Measurements from ENCODE around the gene EGR1. TPM values are rescaled to one million over a fixed set of nuclear protein-coding genes. Genes with fewer than 3 reads are reported as not detected.

EGR1 gene
- polyA plus RNA-seq, 1 of the 3 experiments (the other 2 are of a cell fraction): 48.0 TPM

- Histone ChIP-seq H3K9ac (peak overlapping the region; percentile 77; the same call in 1 of the 2 replicates), H2AFZ (ENCODE audit: low read depth) (peak overlapping the region; percentile 91; the same call in 1 of the 2 replicates), H3K79me2 (ENCODE audit: insufficient read depth) (no peaks in the 10 kb centered on the region; the same call in 1 of the 2 replicates), H4K20me1 (ENCODE audit: insufficient read depth) (no peaks in the 10 kb centered on the region), H3K9me3 (no peaks in the 10 kb centered on the region), H3K4me3 (ENCODE audit: low read depth in 2 of 2, low read length in 1 of 2) (peak overlapping the region; percentile 65 to 84), H3K4me1 (ENCODE audit: control insufficient read depth in 1 of 2, insufficient read depth in 2 of 2, low read depth in 1 of 2, low read length in 1 of 2) (peaks cover 0 to 21% of the 10 kb centered on the region in 2 experiments; a peak in 1 of 4 replicates), H3K9me2 (no peaks in the 10 kb centered on the region), H3K4me2 (peak overlapping the region; percentile 98), H3K27ac (ENCODE audit: low read depth in 2 of 2, low read length in 1 of 2) (peak overlapping the region in 1 of 2 experiments; percentile 84; a peak in 1 of 4 replicates), H3K36me3 (replicated peaks in 1 of 2; ENCODE audit: control insufficient read depth in 1 of 2, insufficient read depth in 2 of 2, low read length in 1 of 2) (peaks cover 9 to 13% of the 10 kb centered on the region in 2 experiments), H3F3A (replicated peaks; ENCODE audit: insufficient read depth) (peaks cover 22% of the 10 kb centered on the region), H3K27me3 (ENCODE audit: insufficient read depth) (no peaks in the 10 kb centered on the region)
- no peak for TF ChIP-seq NFIC (IDR thresholded peaks at IDR 0.05; ENCODE audit: borderline replicate concordance)
- no peak for TF ChIP-seq MXI1 (IDR thresholded peaks at IDR 0.05; ENCODE audit: low read depth, low read length)
- no peak for TF ChIP-seq RAD21 (IDR thresholded peaks at IDR 0.05; ENCODE audit: low read length)
- no peak for TF ChIP-seq ZBTB33 (IDR thresholded peaks at IDR 0.05; ENCODE audit: borderline replicate concordance, low read depth)
- ChIA-PET CTCF (interaction anchor here (1.1 to 4.4 kb wide), 6 partner anchors 9 to 260 kb away, joined by 4 to 36 read pairs (median 10); partner anchors contain the start of gene KDM3B), POLR2A (interaction anchor here (1.3 kb wide), 1 partner anchor 87 kb away, joined by 3 read pairs; no protein-coding TSS in a partner anchor)
- DNase-seq: peak; percentile 56
- WGBS (ENCODE audit: low lambda C conversion rate): 84% methylated on average over 17 of the region's 17 CpGs
These were observed 24.9 kb upstream of the EGR1 start for GRCh38 chr5:138440159-138441073.

- Histone ChIP-seq H2AFZ (ENCODE audit: low read depth) (no peak overlapping the region), H3K4me3 (ENCODE audit: low read depth in 2 of 2, low read length in 1 of 2) (no peak overlapping the region), H3K4me1 (ENCODE audit: control insufficient read depth in 1 of 2, insufficient read depth in 2 of 2, low read depth in 1 of 2, low read length in 1 of 2) (peaks cover 0 to 21% of the 10 kb centered on the region in 2 experiments; a peak in 1 of 4 replicates), H3K9ac (no peak overlapping the region), H3K9me3 (no peaks in the 10 kb centered on the region), H3K79me2 (ENCODE audit: insufficient read depth) (no peaks in the 10 kb centered on the region; the same call in 1 of the 2 replicates), H3F3A (replicated peaks; ENCODE audit: insufficient read depth) (peaks cover 14% of the 10 kb centered on the region), H3K27ac (ENCODE audit: low read depth in 2 of 2, low read length in 1 of 2) (no peak overlapping the region), H3K27me3 (ENCODE audit: insufficient read depth) (no peaks in the 10 kb centered on the region), H3K36me3 (replicated peaks in 1 of 2; ENCODE audit: control insufficient read depth in 1 of 2, insufficient read depth in 2 of 2, low read length in 1 of 2) (peaks cover 3 to 5% of the 10 kb centered on the region in 2 experiments), H3K4me2 (no peak overlapping the region), H4K20me1 (ENCODE audit: insufficient read depth) (no peaks in the 10 kb centered on the region), H3K9me2 (no peaks in the 10 kb centered on the region)
- no peak for TF ChIP-seq GABPA (IDR thresholded peaks at IDR 0.05; ENCODE audit: low read depth)
- no peak for TF ChIP-seq FOXJ3 (CRISPR knock-in tag; IDR thresholded peaks at IDR 0.05)
- no peak for TF ChIP-seq REST (IDR thresholded peaks at IDR 0.05; ENCODE audit: low read depth, low read length)
- TF ChIP-seq SIN3A (IDR thresholded peaks at IDR 0.05; ENCODE audit: borderline replicate concordance, low read depth, low read length): no peak
- no peak for TF ChIP-seq FOSL2 (IDR thresholded peaks at IDR 0.05; ENCODE audit: borderline replicate concordance, low read depth)
- TF ChIP-seq GATA2 (CRISPR knock-in tag; IDR thresholded peaks at IDR 0.05): no peak
- no peak for TF ChIP-seq RCOR1 (IDR thresholded peaks at IDR 0.05; ENCODE audit: low read length)
- TF ChIP-seq MAX (IDR thresholded peaks at IDR 0.05; ENCODE audit: low read depth): no peak
- TF ChIP-seq NRF1 (IDR thresholded peaks at IDR 0.05; ENCODE audit: low read depth, low read length): no peak
- TF ChIP-seq MXI1 (IDR thresholded peaks at IDR 0.05; ENCODE audit: low read depth, low read length): no peak
- no peak for TF ChIP-seq EZH2phosphoT487 (IDR thresholded peaks at IDR 0.05; ENCODE audit: borderline replicate concordance, low read depth)
- no peak for TF ChIP-seq POLR2AphosphoS5 (IDR thresholded peaks at IDR 0.05; ENCODE audit: low read depth, low read length)
- TF ChIP-seq EP300 (IDR thresholded peaks at IDR 0.05; ENCODE audit: borderline replicate concordance in 1 of 2, low read depth in 1 of 2, low read length in 1 of 2): no peak
- WGBS (ENCODE audit: low lambda C conversion rate): 81% methylated on average over 4 of the region's 9 CpGs
- CTCF ChIA-PET: interaction anchor here (0.6 kb wide), 1 partner anchor 261 kb away, joined by 3 read pairs; no protein-coding TSS in a partner anchor
- POLR2A ChIA-PET: no interaction called here
- no peak for DNase-seq
These were observed 24.1 kb upstream of the EGR1 start for GRCh38 chr5:138441221-138441620.
